Astrocyte of the spinal cord (primary cell): ENCODE data around the gene SNAPC4.
"Not testable (repeated sequence)": the region's sequence is repeated elsewhere in the genome, so short reads cannot be mapped to it uniquely, and the experiment has no call there.

Experiments
- DNase-seq: peaks from one replicate; pipeline ENCODE4 v3.0.0; 2011; ENCODE audit warnings: low read depth, low spot score
- H3K4me3 ChIP-seq: 2 replicates; pipeline ENCODE4 v1.5.1; 2011; ENCODE audit warnings: low read depth, mild to moderate bottlenecking, low read length, moderate library complexity
- CTCF ChIP-seq: IDR thresholded peaks from 2 replicates; pipeline ENCODE4 v1.5.1; 2012; ENCODE audit warnings: low read depth, mild to moderate bottlenecking, low read length, inconsistent platforms
- in situ Hi-C: cut with HindIII; loops from 2 replicates; pipeline ENCODE4 v1.10.0; 2017; ENCODE audit warnings: low sequenced_read_pairs

The SNAPC4 gene

GRCh38 chr9:136407911-136408310 lies 7.9 kb upstream of the SNAPC4 start:
- DNase-seq, result no peak
- in situ Hi-C loops, result no loop called here
- TF ChIP-seq CTCF, result no peak
- H3K4me3 ChIP-seq, result no peak overlapping the region

GRCh38 chr9:136407061-136407460 lies 7.1 kb upstream of the SNAPC4 start:
- DNase-seq, H3K4me3 ChIP-seq, in situ Hi-C loops: not testable (repeated sequence)

GRCh38 chr9:136405904-136406303 lies 5.9 kb upstream of the SNAPC4 start:
- DNase-seq, in situ Hi-C loops: not testable (repeated sequence)

GRCh38 chr9:136405481-136405880 lies 5.5 kb upstream of the SNAPC4 start:
- DNase-seq, result no peak
- in situ Hi-C loops, result no loop called here
- no peak overlapping the region for H3K4me3 ChIP-seq
- TF ChIP-seq CTCF, result no peak

More at GRCh38 chr9:136405904-136406303, 5.9 kb upstream of the SNAPC4 start:
- H3K4me3 ChIP-seq, result not testable (repeated sequence)

GRCh38 chr9:136404801-136405136 lies 4.8 kb upstream of the SNAPC4 start:
- TF ChIP-seq CTCF, result no peak
- in situ Hi-C loops, result no loop called here
- DNase-seq, result no peak
- H3K4me3 ChIP-seq, result no peak overlapping the region

GRCh38 chr9:136403915-136404800 lies 4.2 kb upstream of the SNAPC4 start:
- in situ Hi-C loops, result no loop called here
- no peak overlapping the region for H3K4me3 ChIP-seq
- no peak for DNase-seq
- TF ChIP-seq CTCF, result no peak

- in situ Hi-C loops, result no loop called here
- no peak overlapping the region for H3K4me3 ChIP-seq
- TF ChIP-seq CTCF, result no peak
- DNase-seq, result no peak
Measured at GRCh38 chr9:136403538-136403914, 3.6 kb upstream of the SNAPC4 start.
